RPMI7951 (cell line): ENCODE measurements around the gene HDAC11. TPM values are rescaled to one million over a fixed set of nuclear protein-coding genes. Genes with fewer than 3 reads are reported as not detected.
"Not testable (repeated sequence)": the region's sequence is repeated elsewhere in the genome, so short reads cannot be mapped to it uniquely, and the experiment has no call there.

Experiments
- DNase-seq: peaks from one replicate; pipeline ENCODE4 v3.0.0-alpha.2; 2012; ENCODE audit warnings: low read depth
- total RNA-seq: library from RNA; depleted of rRNA; stranded (reverse); fragments of >200 nt; shearing (Covaris generic); gene quantifications from 2 replicates; pipeline ENCODE4 v1.2.3, GENCODE V29; 2014

The HDAC11 gene
- total RNA-seq, 1 experiment from 2014 or later, result 9.4 TPM

GRCh38 chr3:13506680-13507079, 26.6 kb downstream of the HDAC11 start:
- no peak for DNase-seq

- no peak for DNase-seq
Measured at GRCh38 chr3:13507247-13507569, 27.1 kb downstream of the HDAC11 start.

GRCh38 chr3:13507570-13508339, 27.6 kb downstream of the HDAC11 start:
- DNase-seq, result peak; percentile 97

- DNase-seq, result no peak
Measured at GRCh38 chr3:13508496-13508895, 28.4 kb downstream of the HDAC11 start.

- no peak for DNase-seq
Measured at GRCh38 chr3:13509059-13509815, 29.1 kb downstream of the HDAC11 start.

- no peak for DNase-seq
Measured at GRCh38 chr3:13509816-13510192, 29.7 kb downstream of the HDAC11 start.

- no peak for DNase-seq
Measured at GRCh38 chr3:13512451-13512850, 32.3 kb downstream of the HDAC11 start.

GRCh38 chr3:13513051-13513912, 33.2 kb downstream of the HDAC11 start:
- DNase-seq, result peak; percentile 63

- DNase-seq, result peak; percentile 51
Measured at GRCh38 chr3:13513913-13514517, 33.9 kb downstream of the HDAC11 start.

GRCh38 chr3:13514639-13515435, 34.7 kb downstream of the HDAC11 start:
- no peak for DNase-seq

- DNase-seq, result no peak
Measured at GRCh38 chr3:13515786-13516759, 36.0 kb downstream of the HDAC11 start.

GRCh38 chr3:13516760-13517135, 36.6 kb downstream of the HDAC11 start:
- DNase-seq, result no peak

GRCh38 chr3:13517253-13517977, 37.3 kb downstream of the HDAC11 start:
- no peak for DNase-seq

GRCh38 chr3:13518516-13518953, 38.4 kb downstream of the HDAC11 start:
- DNase-seq, result peak; percentile 88

- DNase-seq, result no peak
Measured at GRCh38 chr3:13519006-13519791, 39.1 kb downstream of the HDAC11 start.

GRCh38 chr3:13520326-13520880, 40.3 kb downstream of the HDAC11 start:
- no peak for DNase-seq

GRCh38 chr3:13521309-13521708, 41.2 kb downstream of the HDAC11 start:
- DNase-seq, result no peak

GRCh38 chr3:13521749-13522148, 41.6 kb downstream of the HDAC11 start:
- DNase-seq, result not testable (repeated sequence)
